NCI-H82 (cell line): Measurements from ENCODE around the gene PCDHB9.
"Not testable (repeated sequence)": the region's sequence is repeated elsewhere in the genome, so short reads cannot be mapped to it uniquely, and the experiment has no call there.

Experiments
- DNase-seq: peaks from one replicate; lab custom pipeline; 2025; lab: John Stamatoyannopoulos, UW

The PCDHB9 gene

GRCh38 chr5:141188682-141189081 lies 1.7 kb downstream of the PCDHB9 start:
- DNase-seq = not testable (repeated sequence)

GRCh38 chr5:141189131-141189530 lies 2.2 kb downstream of the PCDHB9 start:
- DNase-seq = not testable (repeated sequence)

GRCh38 chr5:141192110-141192725 lies 5.3 kb downstream of the PCDHB9 start, which contains the start of gene PCDHB10:
Gene PCDHB10 (plus strand): TSS chr5:141192353. CDS start chr5:141192553, 200 bp downstream.
- peak; percentile 60 for DNase-seq

- not testable (repeated sequence) for DNase-seq
These were observed 7.4 kb downstream of the PCDHB9 start for GRCh38 chr5:141194332-141194731.

GRCh38 chr5:141196363-141196762 lies 9.4 kb downstream of the PCDHB9 start:
- no peak for DNase-seq

GRCh38 chr5:141199359-141200235 lies 12.6 kb downstream of the PCDHB9 start, which contains the start of gene PCDHB11:
Gene PCDHB11 (plus strand): TSS chr5:141199627. CDS start chr5:141199775, 148 bp downstream.
- peak; percentile 68 for DNase-seq

- not testable (repeated sequence) for DNase-seq
These were observed 14.2 kb downstream of the PCDHB9 start for GRCh38 chr5:141201126-141201525.

GRCh38 chr5:141201646-141202045 lies 14.7 kb downstream of the PCDHB9 start:
- not testable (repeated sequence) for DNase-seq

GRCh38 chr5:141208478-141208877 lies 21.5 kb downstream of the PCDHB9 start, which contains the start of gene PCDHB12:
Gene PCDHB12 (plus strand): TSS chr5:141208719. CDS start chr5:141208908, 189 bp downstream.
- DNase-seq = peak; percentile 52

- DNase-seq = not testable (repeated sequence)
These were observed 23.3 kb downstream of the PCDHB9 start for GRCh38 chr5:141210281-141210680.

- DNase-seq = not testable (repeated sequence)
These were observed 23.9 kb downstream of the PCDHB9 start for GRCh38 chr5:141210849-141211248.

- peak; percentile 17 for DNase-seq
These were observed 26.8 kb downstream of the PCDHB9 start, which contains the start of gene PCDHB13 for GRCh38 chr5:141213656-141214339. Gene PCDHB13 (plus strand): TSS chr5:141213919. CDS start chr5:141214124, 205 bp downstream.

- not testable (repeated sequence) for DNase-seq
These were observed 27.6 kb downstream of the PCDHB9 start for GRCh38 chr5:141214583-141214982.

- DNase-seq = not testable (repeated sequence)
These were observed 28.5 kb downstream of the PCDHB9 start for GRCh38 chr5:141215504-141215903.

- not testable (repeated sequence) for DNase-seq
These were observed 29.1 kb downstream of the PCDHB9 start for GRCh38 chr5:141216035-141216434.

GRCh38 chr5:141223112-141223783 lies 36.3 kb downstream of the PCDHB9 start, which contains the start of gene PCDHB14:
Gene PCDHB14 (plus strand): TSS chr5:141223343. CDS start chr5:141223506, 163 bp downstream.
- DNase-seq = peak; percentile 73

GRCh38 chr5:141224844-141225243 lies 37.9 kb downstream of the PCDHB9 start:
- not testable (repeated sequence) for DNase-seq

- not testable (repeated sequence) for DNase-seq
These were observed 38.5 kb downstream of the PCDHB9 start for GRCh38 chr5:141225421-141225820.

GRCh38 chr5:141234109-141234667 lies 47.2 kb downstream of the PCDHB9 start:
- DNase-seq = peak; percentile 24

- DNase-seq = not testable (repeated sequence)
These were observed 49.0 kb downstream of the PCDHB9 start for GRCh38 chr5:141235922-141236321.
